K562 (cell line): ENCODE data around the gene HLA-E. TPM values are rescaled to one million over a fixed set of nuclear protein-coding genes. Genes with fewer than 3 reads are reported as not detected.

ENCODE experiments used
- ATAC-seq: fragments of 200-7000 bp; cut with Tn5 transposase; 3 replicates; pipeline ENCODE4 v1.9.1; 2020; ENCODE audit warnings: moderate library complexity
- BruUV-seq: library from RNA; stranded (reverse); fragments of 400-500 nt; replicated peaks from 2 replicates; lab custom pipeline; 2021; lab: Mats Ljungman, UMichigan
- CTCF ChIA-PET: fragments of 300-600 bp; formaldehyde crosslinking; extraction: SDS; loops from one replicate; lab custom pipeline; 2021; ENCODE audit warnings: low intra/inter-chr PET ratio; lab: Yijun Ruan, JAX
- POLR2A ChIA-PET: fragments of 300-600, 350-650 bp; sonication (Branson Sonifier 250); formaldehyde crosslinking; extraction: SDS; loops from one replicate; lab custom pipeline; 2021; ENCODE audit warnings: antibody characterized with exemption, inconsistent platforms; lab: Yijun Ruan, JAX
- DNase-seq, 4 experiments: peaks; one replicate each; pipeline versions ENCODE4 v3.0.0 to v3.0.0-alpha.2; 2011 to 2018; ENCODE audit warnings: low spot score in 3 of 4, mixed read lengths in 3 of 4; ENCODE audit errors: extremely low read depth in 1 of 4
- FAIRE-seq: peaks from 2 replicates; lab custom pipeline; 2011; peaks lifted over from hg19 to GRCh38; lab: Jason Lieb, UNC
- H2AFZ ChIP-seq: 2 replicates; pipeline ENCODE4 v1.6.0; 2011; ENCODE audit warnings: low read depth, low read length, control low read depth, inconsistent platforms
- H3K27ac ChIP-seq: fragments of 200-600 bp; 3 replicates; pipeline ENCODE4 v1.8.0; 2011; ENCODE audit warnings: low read depth, mild to moderate bottlenecking, control low read depth, inconsistent platforms, low read length, moderate library complexity, mixed read lengths; ENCODE audit errors: extremely low read depth
- H3K27me3 ChIP-seq, 2 experiments: fragments of 300-600 bp in 1 of 2; 2 replicates in 1 of 2; 3 replicates in 1 of 2; pipeline versions ENCODE4 v1.6.0 to v1.8.0; 2011; ENCODE audit warnings: inconsistent platforms in 2 of 2, low read length in 2 of 2, mild to moderate bottlenecking in 1 of 2, mixed read lengths in 1 of 2, moderate library complexity in 1 of 2; ENCODE audit not compliant: control insufficient read depth in 2 of 2, insufficient read depth in 2 of 2
- H3K36me3 ChIP-seq: fragments of 300-600 bp; 3 replicates; pipeline ENCODE4 v1.8.0; 2011; ENCODE audit warnings: mild to moderate bottlenecking, low read length, inconsistent platforms; ENCODE audit not compliant: control insufficient read depth, insufficient read depth
- H3K4me1 ChIP-seq, 2 experiments: fragments of 200-600 bp in 1 of 2; replicated peaks in 1 of 2; 2 replicates in 1 of 2; 3 replicates in 1 of 2; pipeline versions ENCODE4 v1.5.1 to v1.8.0; 2011; ENCODE audit warnings: inconsistent platforms in 2 of 2, low read length in 2 of 2, mild to moderate bottlenecking in 1 of 2, mixed read lengths in 1 of 2, moderate library complexity in 1 of 2; ENCODE audit not compliant: control insufficient read depth in 2 of 2, insufficient read depth in 2 of 2
- H3K4me2 ChIP-seq: 2 replicates; pipeline ENCODE4 v1.6.1; 2011; ENCODE audit warnings: low read length, control low read depth, inconsistent platforms, mixed read lengths; ENCODE audit not compliant: insufficient read depth
- H3K4me3 ChIP-seq: fragments of 200-600 bp; sonication (generic), shearing (Covaris generic); 2 replicates; pipeline ENCODE4 v1.5.1; 2016; ENCODE audit warnings: control low read depth, inconsistent platforms
- H3K79me2 ChIP-seq: fragments of 200-600 bp; 3 replicates; pipeline ENCODE4 v1.8.0; 2011; ENCODE audit warnings: low read length, inconsistent platforms; ENCODE audit not compliant: control insufficient read depth, insufficient read depth
- H3K9ac ChIP-seq, 2 experiments: 2 replicates each; pipeline versions ENCODE4 v1.6.0 to v1.6.1; 2011; ENCODE audit warnings: low read depth in 2 of 2, low read length in 2 of 2, control low read depth in 1 of 2, inconsistent platforms in 1 of 2, mild to moderate bottlenecking in 1 of 2, mixed read lengths in 1 of 2; ENCODE audit not compliant: insufficient read depth in 1 of 2
- H3K9me1 ChIP-seq: one replicate; pipeline ENCODE4 v1.6.0; 2011; ENCODE audit warnings: inconsistent platforms, mild to moderate bottlenecking, low read length, moderate library complexity; ENCODE audit not compliant: control insufficient read depth, insufficient read depth
- H3K9me3 ChIP-seq: replicated peaks from 2 replicates; pipeline ENCODE4 v1.5.1; 2011; ENCODE audit warnings: low read depth, low read length, inconsistent platforms; ENCODE audit not compliant: control insufficient read depth, insufficient read depth
- H4K20me1 ChIP-seq: replicated peaks from 2 replicates; pipeline ENCODE4 v1.6.1; 2011; ENCODE audit warnings: low read length, inconsistent platforms, mixed read lengths; ENCODE audit not compliant: control insufficient read depth, insufficient read depth
- ARID2 ChIP-seq: fragments of 450-650 bp; IDR thresholded peaks from 2 replicates; pipeline ENCODE4 v1.6.1; 2017; ENCODE audit warnings: antibody characterized with exemption, mild to moderate bottlenecking
- CREBBP ChIP-seq: IDR thresholded peaks from one replicate; pipeline ENCODE4 v1.6.1; 2012; ENCODE audit warnings: low read depth, mild to moderate bottlenecking, control low read depth, inconsistent platforms, low read length
- CTBP1 ChIP-seq: fragments of 450-650 bp; IDR thresholded peaks from 2 replicates; pipeline ENCODE4 v1.6.1; 2016; ENCODE audit warnings: borderline replicate concordance
- ETV5 ChIP-seq: sonication (generic); formaldehyde crosslinking; IDR thresholded peaks from 2 replicates; pipeline ENCODE4 v1.4.0; 2020; ENCODE audit warnings: low read depth, mild to moderate bottlenecking, missing genetic modification reagents
- KHSRP ChIP-seq: fragments of 450-650 bp; IDR thresholded peaks from 2 replicates; pipeline ENCODE4 v1.6.1; 2017
- LCOR ChIP-seq: sonication (generic); formaldehyde crosslinking; IDR thresholded peaks from 2 replicates; pipeline ENCODE4 v1.8.0; 2022; ENCODE audit warnings: mild to moderate bottlenecking, missing genetic modification reagents
- MEIS2 ChIP-seq: fragments of 450-650 bp; IDR thresholded peaks from 2 replicates; pipeline ENCODE4 v1.6.1; 2014; ENCODE audit warnings: mild to moderate bottlenecking; ENCODE audit not compliant: partially characterized antibody
- NFE2 ChIP-seq: IDR thresholded peaks from 2 replicates; pipeline ENCODE4 v1.6.1; 2014; ENCODE audit warnings: antibody characterized with exemption, low read depth
- PYGO2 ChIP-seq: fragments of 450-650 bp; IDR thresholded peaks from 2 replicates; pipeline ENCODE4 v1.6.1; 2016; ENCODE audit warnings: mild to moderate bottlenecking, missing genetic modification characterization, moderate library complexity, missing compliant biosample characterization
- RBM22 ChIP-seq: fragments of 200-400 bp; formaldehyde crosslinking; IDR thresholded peaks from 2 replicates; pipeline ENCODE4 v1.6.1; 2018; ENCODE audit warnings: low read length, low read depth; ENCODE audit not compliant: poor library complexity, severe bottlenecking
- SMAD1 ChIP-seq: fragments of 150-350 bp; IDR thresholded peaks from 2 replicates; pipeline ENCODE4 v1.6.1; 2014; ENCODE audit warnings: low read length, low read depth; ENCODE audit not compliant: partially characterized antibody
- TEAD4 ChIP-seq, 2 experiments: sonication (generic) in 1 of 2; formaldehyde crosslinking in 1 of 2; IDR thresholded peaks; 2 replicates each; pipeline versions ENCODE4 v1.6.1 to v1.8.0; 2012 to 2022; ENCODE audit warnings: borderline replicate concordance in 1 of 2, inconsistent platforms in 1 of 2, low read length in 1 of 2, mild to moderate bottlenecking in 1 of 2, missing genetic modification reagents in 1 of 2
- ZFX ChIP-seq: sonication (generic); formaldehyde crosslinking; IDR thresholded peaks from 2 replicates; pipeline ENCODE4 v1.8.0; 2022; ENCODE audit warnings: mild to moderate bottlenecking, missing genetic modification reagents, moderate library complexity
- ZNF143 ChIP-seq: sonication (generic); formaldehyde crosslinking; IDR thresholded peaks from 2 replicates; pipeline ENCODE4 v1.9.0; 2022; ENCODE audit warnings: mild to moderate bottlenecking, missing genetic modification reagents
- WGBS: fragments of 100-300 bp; shearing (Covaris generic); methylation state at CpG from one replicate; pipeline ENCODE4 v1.1.6; 2016; ENCODE audit warnings: low coverage, mixed read lengths; ENCODE audit not compliant: insufficient coverage; ENCODE audit errors: missing lambda C conversion rate; 5-methylcytosine and 5-hydroxymethylcytosine counted together
- in situ Hi-C: fragments of 300-500 bp; cut with MboI; formaldehyde crosslinking; loops from 4 replicates; pipeline ENCODE4 v1.15.0; 2018; ENCODE audit warnings: inconsistent platforms, mixed read lengths
- intact Hi-C: fragments of 100-400 bp; cut with micrococcal nuclease; formaldehyde crosslinking; loops from 2 replicates; pipeline ENCODE4 v1.14.2; 2022
- polyA plus RNA-seq, 8 experiments: library from polyadenylated mRNA; depleted of rRNA in 4 of 8; stranded (reverse) in 5 of 8; unstranded in 3 of 8; fragments of >200 nt; fragmentation: Nextera tagmentation in 2 of 8; fragmentation: Illumina TruSeq in 1 of 8; extraction: Ambion mirVana in 2 of 8; extraction: Trizol in 1 of 8; gene quantifications; 2 replicates each; pipeline versions ENCODE4 v1.2.1 to v1.2.3, GENCODE V29; 2011 to 2014; ENCODE audit warnings: inconsistent platforms in 1 of 8, missing spikeins in 1 of 8
- total RNA-seq, 7 experiments: library from RNA; depleted of rRNA in 6 of 7; stranded (reverse); fragments of >200 nt in 6 of 7; fragmentation: Illumina TruSeq in 2 of 7; extraction: Trizol in 2 of 7; gene quantifications; 2 replicates each; pipeline versions ENCODE4 v1.2.1 to v1.2.3, GENCODE V29; 2011 to 2021; ENCODE audit warnings: low replicate concordance in 1 of 7
- TF ChIP-seq, protein P1 (sequence below): fragments of 450-650 bp; formaldehyde crosslinking; IDR thresholded peaks from 2 replicates; pipeline ENCODE4 v1.4.0; 2020; ENCODE audit warnings: mild to moderate bottlenecking
- TF ChIP-seq, protein P2 (sequence below), 2 experiments: fragments of 450-650 bp; conservative IDR thresholded peaks; 2 replicates each; pipeline ENCODE4 v1.6.1; 2017; ENCODE audit warnings: mild to moderate bottlenecking in 2 of 2, moderate library complexity in 2 of 2
- TF ChIP-seq, protein P3 (sequence below), 2 experiments: IDR thresholded peaks in 1 of 2; conservative IDR thresholded peaks in 1 of 2; 2 replicates each; pipeline ENCODE4 v1.6.1; 2016; ENCODE audit warnings: low read depth in 2 of 2, mild to moderate bottlenecking in 1 of 2, missing compliant biosample characterization in 1 of 2, missing genetic modification characterization in 1 of 2, moderate library complexity in 1 of 2

HLA-E gene
- total and polyA plus RNA-seq, 9 of the 15 experiments (the other 6 are each of a cell fraction or from before 2014, with no cell fraction given), result 3.2 to 39.9 (median 26.8) TPM

DNA sequence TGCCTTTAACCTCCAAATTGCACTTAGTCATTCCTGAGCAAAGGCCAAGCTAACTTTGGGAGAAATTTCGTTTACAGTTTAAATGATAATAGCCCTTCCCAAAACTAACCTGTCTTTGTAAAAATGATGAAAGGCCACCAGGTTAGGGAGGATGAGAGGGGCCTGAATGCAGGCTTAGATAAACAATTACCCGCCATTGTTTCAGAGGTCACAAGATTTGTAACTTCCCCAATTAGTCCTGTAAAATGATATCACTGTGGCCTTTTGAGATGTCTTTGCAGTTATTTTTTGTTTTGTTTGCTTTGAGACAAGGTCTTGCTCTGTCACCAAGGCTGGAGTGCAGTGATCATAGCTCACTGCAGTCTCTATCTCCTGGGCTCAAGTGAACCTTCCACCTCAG, 40.7 kb downstream of the HLA-E start:
- Histone ChIP-seq H3K79me2 (no peaks in the 10 kb centered on the region), H3K4me1 (peaks cover 7 to 17% of the 10 kb centered on the region in 2 experiments; a peak in 4 of 5 replicates), H3K36me3 (no peaks in the 10 kb centered on the region), H3K9me3 (no peaks in the 10 kb centered on the region), H3K9me1 (no peaks in the 10 kb centered on the region), H3K4me3 (no peak overlapping the region), H3K27me3 (no peaks in the 10 kb centered on the region), H2AFZ (peak overlapping the region; percentile 51; the same call in 1 of the 2 replicates), H3K4me2 (peak overlapping the region; percentile 15; the same call in 1 of the 2 replicates), H3K27ac (peak overlapping the region; percentile 20; the same call in 1 of the 3 replicates), H3K9ac (no peak overlapping the region), H4K20me1 (no peaks in the 10 kb centered on the region)
- ATAC-seq, result peak; percentile 43
- intact Hi-C loops (loop anchor here (1.0 to 5.0 kb wide), 2 partner anchors 14 to 557 kb away; no protein-coding TSS in a partner anchor), in situ Hi-C loops (no loop called here)
- ChIA-PET POLR2A (interaction anchor here (0.6 to 1.8 kb wide), 5 partner anchors 12 to 85 kb away, joined by 3 to 7 read pairs (median 5); no protein-coding TSS in a partner anchor), CTCF (no interaction called here)
- no TSS peak for BruUV-seq
- WGBS, result 6% methylated on average over 2 of the region's 2 CpGs
- no peak for FAIRE-seq
- no peak for DNase-seq
- TF ChIP-seq ARID2 (no peak), LCOR (CRISPR knock-in tag) (peak; percentile 88), RBM22 (no peak), KHSRP (no peak), NFE2 (0 out of 2 replicates have a peak, but pooled peaks have one; percentile 39), SMAD1 (no peak), ZFX (CRISPR knock-in tag) (0 out of 2 replicates have a peak, but pooled peaks have one; percentile 31), CTBP1 (peak; percentile 71), CREBBP (no peak), TEAD4 (IDR thresholded peaks at IDR 0.05; ENCODE audit: low read length) (peak; percentile 19; the same call in 1 of the 2 replicates), TEAD4 (CRISPR knock-in tag; IDR thresholded peaks at IDR 0.05; ENCODE audit: borderline replicate concordance) (no peak), PYGO2 (tag) (no peak), MEIS2 (peak; percentile 21), ZNF143 (CRISPR knock-in tag) (no peak), ETV5 (CRISPR knock-in tag) (no peak)
- TF ChIP-seq, protein P1, sequence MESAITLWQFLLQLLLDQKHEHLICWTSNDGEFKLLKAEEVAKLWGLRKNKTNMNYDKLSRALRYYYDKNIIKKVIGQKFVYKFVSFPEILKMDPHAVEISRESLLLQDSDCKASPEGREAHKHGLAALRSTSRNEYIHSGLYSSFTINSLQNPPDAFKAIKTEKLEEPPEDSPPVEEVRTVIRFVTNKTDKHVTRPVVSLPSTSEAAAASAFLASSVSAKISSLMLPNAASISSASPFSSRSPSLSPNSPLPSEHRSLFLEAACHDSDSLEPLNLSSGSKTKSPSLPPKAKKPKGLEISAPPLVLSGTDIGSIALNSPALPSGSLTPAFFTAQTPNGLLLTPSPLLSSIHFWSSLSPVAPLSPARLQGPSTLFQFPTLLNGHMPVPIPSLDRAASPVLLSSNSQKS (CRISPR knock-in tag), result no peak
- TF ChIP-seq, protein P2, sequence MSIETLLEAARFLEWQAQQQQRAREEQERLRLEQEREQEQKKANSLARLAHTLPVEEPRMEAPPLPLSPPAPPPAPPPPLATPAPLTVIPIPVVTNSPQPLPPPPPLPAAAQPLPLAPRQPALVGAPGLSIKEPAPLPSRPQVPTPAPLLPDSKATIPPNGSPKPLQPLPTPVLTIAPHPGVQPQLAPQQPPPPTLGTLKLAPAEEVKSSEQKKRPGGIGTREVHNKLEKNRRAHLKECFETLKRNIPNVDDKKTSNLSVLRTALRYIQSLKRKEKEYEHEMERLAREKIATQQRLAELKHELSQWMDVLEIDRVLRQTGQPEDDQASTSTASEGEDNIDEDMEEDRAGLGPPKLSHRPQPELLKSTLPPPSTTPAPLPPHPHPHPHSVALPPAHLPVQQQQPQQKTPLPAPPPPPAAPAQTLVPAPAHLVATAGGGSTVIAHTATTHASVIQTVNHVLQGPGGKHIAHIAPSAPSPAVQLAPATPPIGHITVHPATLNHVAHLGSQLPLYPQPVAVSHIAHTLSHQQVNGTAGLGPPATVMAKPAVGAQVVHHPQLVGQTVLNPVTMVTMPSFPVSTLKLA (conservative IDR thresholded peaks at IDR 0.05), result 0 out of 4 replicates have a peak, but pooled peaks of 1 of the 2 experiments have one; percentile 11
- TF ChIP-seq, protein P3, sequence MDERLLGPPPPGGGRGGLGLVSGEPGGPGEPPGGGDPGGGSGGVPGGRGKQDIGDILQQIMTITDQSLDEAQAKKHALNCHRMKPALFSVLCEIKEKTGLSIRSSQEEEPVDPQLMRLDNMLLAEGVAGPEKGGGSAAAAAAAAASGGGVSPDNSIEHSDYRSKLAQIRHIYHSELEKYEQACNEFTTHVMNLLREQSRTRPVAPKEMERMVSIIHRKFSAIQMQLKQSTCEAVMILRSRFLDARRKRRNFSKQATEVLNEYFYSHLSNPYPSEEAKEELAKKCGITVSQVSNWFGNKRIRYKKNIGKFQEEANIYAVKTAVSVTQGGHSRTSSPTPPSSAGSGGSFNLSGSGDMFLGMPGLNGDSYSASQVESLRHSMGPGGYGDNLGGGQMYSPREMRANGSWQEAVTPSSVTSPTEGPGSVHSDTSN (CRISPR knock-in tag; IDR thresholded peaks at IDR 0.05; ENCODE audit: low read depth), result no peak
- TF ChIP-seq, protein P3 (tag; conservative IDR thresholded peaks at IDR 0.05; ENCODE audit: low read depth), result no peak
